ENCODE data around the gene KIAA1191. TPM values are rescaled to one million over a fixed set of nuclear protein-coding genes. Genes with fewer than 3 reads are reported as not detected.

The KIAA1191 gene
- total RNA-seq, 1 donor from 2014 or later = 92.6 TPM

- TF ChIP-seq, protein P1, sequence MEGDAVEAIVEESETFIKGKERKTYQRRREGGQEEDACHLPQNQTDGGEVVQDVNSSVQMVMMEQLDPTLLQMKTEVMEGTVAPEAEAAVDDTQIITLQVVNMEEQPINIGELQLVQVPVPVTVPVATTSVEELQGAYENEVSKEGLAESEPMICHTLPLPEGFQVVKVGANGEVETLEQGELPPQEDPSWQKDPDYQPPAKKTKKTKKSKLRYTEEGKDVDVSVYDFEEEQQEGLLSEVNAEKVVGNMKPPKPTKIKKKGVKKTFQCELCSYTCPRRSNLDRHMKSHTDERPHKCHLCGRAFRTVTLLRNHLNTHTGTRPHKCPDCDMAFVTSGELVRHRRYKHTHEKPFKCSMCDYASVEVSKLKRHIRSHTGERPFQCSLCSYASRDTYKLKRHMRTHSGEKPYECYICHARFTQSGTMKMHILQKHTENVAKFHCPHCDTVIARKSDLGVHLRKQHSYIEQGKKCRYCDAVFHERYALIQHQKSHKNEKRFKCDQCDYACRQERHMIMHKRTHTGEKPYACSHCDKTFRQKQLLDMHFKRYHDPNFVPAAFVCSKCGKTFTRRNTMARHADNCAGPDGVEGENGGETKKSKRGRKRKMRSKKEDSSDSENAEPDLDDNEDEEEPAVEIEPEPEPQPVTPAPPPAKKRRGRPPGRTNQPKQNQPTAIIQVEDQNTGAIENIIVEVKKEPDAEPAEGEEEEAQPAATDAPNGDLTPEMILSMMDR (IDR thresholded peaks at IDR 0.05) = no peak
- ATAC-seq (no peak), DNase-seq (no peak)
- peaks cover 64% of the 10 kb centered on the region for H3K36me3 ChIP-seq
- H3K27me3 ChIP-seq = no peaks in the 10 kb centered on the region
- intact Hi-C loops (cut with DNase I) = no loop called here
- no peak overlapping the region for H3K27ac ChIP-seq
- no peaks in the 10 kb centered on the region for H3K9me3 ChIP-seq
- no peak overlapping the region for H3K4me3 ChIP-seq
- H3K4me1 ChIP-seq = peaks cover 10% of the 10 kb centered on the region
Measured at GRCh38 chr5:176356179-176356566, 5.4 kb downstream of the KIAA1191 start.

- DNase-seq (no peak), ATAC-seq (no peak)
- peaks cover 67% of the 10 kb centered on the region for H3K36me3 ChIP-seq
- peaks cover 8% of the 10 kb centered on the region for H3K4me1 ChIP-seq
- no peaks in the 10 kb centered on the region for H3K9me3 ChIP-seq
- no peak overlapping the region for H3K27ac ChIP-seq
- H3K27me3 ChIP-seq = no peaks in the 10 kb centered on the region
- TF ChIP-seq, protein P1 (IDR thresholded peaks at IDR 0.05) = no peak
- intact Hi-C loops (cut with DNase I) = no loop called here
- H3K4me3 ChIP-seq = no peak overlapping the region
Measured at GRCh38 chr5:176355400-176356178, 6.0 kb downstream of the KIAA1191 start.

DNA sequence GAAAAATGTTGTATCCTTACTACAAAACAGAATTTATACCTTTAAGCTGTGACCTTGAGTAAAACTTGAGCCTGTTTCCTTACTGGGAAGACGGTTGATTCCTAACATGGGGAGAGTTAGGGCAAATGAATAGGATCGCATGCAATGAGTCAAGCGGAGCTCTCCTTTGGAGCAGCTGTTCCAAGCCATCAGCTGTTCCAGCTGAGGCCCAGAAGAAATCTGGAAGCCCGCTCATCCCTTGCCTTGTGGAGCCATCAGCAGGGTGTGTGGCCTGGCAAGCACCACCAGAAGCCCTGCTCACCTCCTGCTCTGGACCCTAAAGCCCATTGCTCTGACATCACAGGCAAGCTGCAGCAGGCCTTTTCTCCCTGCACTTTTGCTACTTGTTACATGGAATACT, 8.0 kb downstream of the KIAA1191 start:
- ATAC-seq = no peak
- intact Hi-C loops (cut with DNase I) = no loop called here
- no peaks in the 10 kb centered on the region for H3K4me1 ChIP-seq
- no peak overlapping the region for H3K4me3 ChIP-seq
- TF ChIP-seq, protein P1 (IDR thresholded peaks at IDR 0.05) = no peak
- H3K27ac ChIP-seq = no peak overlapping the region
- DNase-seq = no peak
- no peaks in the 10 kb centered on the region for H3K27me3 ChIP-seq
- H3K9me3 ChIP-seq = no peaks in the 10 kb centered on the region
- H3K36me3 ChIP-seq = peaks cover 86% of the 10 kb centered on the region

- DNase-seq (no peak), ATAC-seq (no peak)
- Histone ChIP-seq H3K27me3 (no peaks in the 10 kb centered on the region), H3K36me3 (peaks cover 88% of the 10 kb centered on the region), H3K27ac (no peak overlapping the region), H3K4me1 (no peaks in the 10 kb centered on the region), H3K4me3 (no peak overlapping the region), H3K9me3 (no peaks in the 10 kb centered on the region)
- TF ChIP-seq, protein P1 (IDR thresholded peaks at IDR 0.05) = no peak
- intact Hi-C loops (cut with DNase I) = no loop called here
Measured at GRCh38 chr5:176352116-176352878, 9.3 kb downstream of the KIAA1191 start.

DNA sequence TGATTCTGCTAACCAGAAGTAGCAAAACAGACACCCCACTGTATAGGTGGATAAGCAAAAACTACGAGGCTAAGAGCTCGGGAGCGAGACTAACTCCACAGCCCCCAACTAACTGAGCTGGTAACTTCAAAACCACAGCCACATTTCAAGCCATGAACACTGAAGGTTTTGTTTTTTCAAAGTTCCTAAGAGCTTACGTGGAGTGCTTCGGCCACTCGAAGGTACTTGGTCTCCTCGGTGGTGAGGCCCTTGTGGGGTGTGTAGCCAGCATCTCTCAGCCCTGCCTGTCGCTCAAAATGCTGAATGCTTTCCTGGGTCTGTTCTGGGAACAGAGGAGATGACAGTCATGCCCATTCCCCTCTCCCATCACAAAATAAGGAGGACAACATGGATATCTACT, 11.1 kb downstream of the KIAA1191 start:
- Histone ChIP-seq H3K27ac (no peak overlapping the region), H3K4me1 (no peaks in the 10 kb centered on the region), H3K27me3 (no peaks in the 10 kb centered on the region), H3K9me3 (no peaks in the 10 kb centered on the region), H3K36me3 (peaks cover 96% of the 10 kb centered on the region), H3K4me3 (no peak overlapping the region)
- intact Hi-C loops (cut with DNase I) = no loop called here
- TF ChIP-seq, protein P1 (IDR thresholded peaks at IDR 0.05) = no peak
- DNase-seq (peak; percentile 66), ATAC-seq (peak; percentile 81)
